Measurements from ENCODE around the gene BORCS5.

DNA sequence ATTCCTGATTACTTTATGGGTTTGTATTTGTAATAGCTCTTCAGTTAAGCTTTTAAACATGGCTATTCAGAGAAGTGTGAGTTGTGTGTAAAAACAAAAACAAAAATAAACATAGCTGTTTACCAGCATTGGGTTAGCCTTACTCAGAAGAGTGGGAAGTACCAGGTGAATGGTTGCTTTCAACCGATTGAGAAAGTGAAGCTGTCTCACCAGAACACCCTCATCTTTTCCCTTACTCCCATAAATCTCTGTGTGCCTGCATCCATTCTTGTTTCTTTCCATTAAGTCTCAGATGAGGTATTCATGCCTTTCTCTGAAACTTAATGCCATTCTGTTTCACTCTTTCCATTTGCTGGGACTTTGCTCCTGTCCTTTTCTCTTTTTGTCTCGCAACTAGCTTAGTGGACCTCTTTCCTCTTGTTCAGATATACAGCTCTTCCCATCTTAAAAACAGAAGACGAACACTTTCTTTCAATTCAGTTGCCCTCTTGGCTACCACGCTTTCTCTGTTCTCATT, 10.7 kb downstream of the BORCS5 start:
- TF ChIP-seq EZH2phosphoT487 (IDR thresholded peaks at IDR 0.05; ENCODE audit: borderline replicate concordance, low read length) = no peak
- TF ChIP-seq, protein P1, sequence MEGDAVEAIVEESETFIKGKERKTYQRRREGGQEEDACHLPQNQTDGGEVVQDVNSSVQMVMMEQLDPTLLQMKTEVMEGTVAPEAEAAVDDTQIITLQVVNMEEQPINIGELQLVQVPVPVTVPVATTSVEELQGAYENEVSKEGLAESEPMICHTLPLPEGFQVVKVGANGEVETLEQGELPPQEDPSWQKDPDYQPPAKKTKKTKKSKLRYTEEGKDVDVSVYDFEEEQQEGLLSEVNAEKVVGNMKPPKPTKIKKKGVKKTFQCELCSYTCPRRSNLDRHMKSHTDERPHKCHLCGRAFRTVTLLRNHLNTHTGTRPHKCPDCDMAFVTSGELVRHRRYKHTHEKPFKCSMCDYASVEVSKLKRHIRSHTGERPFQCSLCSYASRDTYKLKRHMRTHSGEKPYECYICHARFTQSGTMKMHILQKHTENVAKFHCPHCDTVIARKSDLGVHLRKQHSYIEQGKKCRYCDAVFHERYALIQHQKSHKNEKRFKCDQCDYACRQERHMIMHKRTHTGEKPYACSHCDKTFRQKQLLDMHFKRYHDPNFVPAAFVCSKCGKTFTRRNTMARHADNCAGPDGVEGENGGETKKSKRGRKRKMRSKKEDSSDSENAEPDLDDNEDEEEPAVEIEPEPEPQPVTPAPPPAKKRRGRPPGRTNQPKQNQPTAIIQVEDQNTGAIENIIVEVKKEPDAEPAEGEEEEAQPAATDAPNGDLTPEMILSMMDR (IDR thresholded peaks at IDR 0.05; ENCODE audit: low read depth, low read length, poor library complexity, severe bottlenecking) = no peak
